ENCODE data around the gene STOML3. TPM values are rescaled to one million over a fixed set of nuclear protein-coding genes. Genes with fewer than 3 reads are reported as not detected.

The STOML3 gene, protein sequence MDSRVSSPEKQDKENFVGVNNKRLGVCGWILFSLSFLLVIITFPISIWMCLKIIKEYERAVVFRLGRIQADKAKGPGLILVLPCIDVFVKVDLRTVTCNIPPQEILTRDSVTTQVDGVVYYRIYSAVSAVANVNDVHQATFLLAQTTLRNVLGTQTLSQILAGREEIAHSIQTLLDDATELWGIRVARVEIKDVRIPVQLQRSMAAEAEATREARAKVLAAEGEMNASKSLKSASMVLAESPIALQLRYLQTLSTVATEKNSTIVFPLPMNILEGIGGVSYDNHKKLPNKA
- total RNA-seq: not detected

DNA sequence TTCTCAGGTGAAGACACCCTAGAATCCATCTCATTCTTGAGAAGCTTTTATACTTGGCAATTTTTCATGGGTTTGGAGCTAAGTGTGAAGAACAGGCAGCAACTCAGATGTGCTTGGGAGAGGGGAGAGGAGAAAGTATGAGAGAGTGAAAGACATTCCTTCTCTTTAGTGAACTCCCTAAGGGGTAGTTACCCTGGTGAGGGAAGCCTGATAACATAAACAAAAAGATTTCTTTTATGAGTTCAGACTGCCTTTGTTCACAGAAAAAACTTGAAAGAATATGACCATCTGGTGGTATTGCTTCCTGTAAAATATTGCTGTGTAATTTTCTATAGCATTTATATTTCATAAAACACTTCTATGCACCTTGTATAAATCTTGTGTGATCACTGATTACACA is at the start of gene STOML3:
Gene STOML3 (minus strand): TSS at position 139 of the 400 bp plus-strand sequence. CDS start 110 bp downstream, at position 29.
- H3K27ac Mint-ChIP-seq: no peak within 1 kb of the TSS
- H3K36me3 Mint-ChIP-seq: no peaks in the 10 kb centered on the region
- H3K9me3 Mint-ChIP-seq: no peaks in the 10 kb centered on the region
- no peak for DNase-seq (ENCODE audit: low spot score in 2 of 2)
- ATAC-seq: no peak

GRCh38 chr13:39040206-39040605 is 49.6 kb upstream of the STOML3 start:
- no peak for ATAC-seq
- DNase-seq (ENCODE audit: low spot score in 2 of 2): no peak
- Mint-ChIP-seq H3K36me3 (peaks cover 28 to 30% of the 10 kb centered on the region in 2 donors), H3K27ac (peak overlapping the region; percentile 27 to 32), H3K9me3 (peaks cover 0 to 3% of the 10 kb centered on the region in 2 donors)

DNA sequence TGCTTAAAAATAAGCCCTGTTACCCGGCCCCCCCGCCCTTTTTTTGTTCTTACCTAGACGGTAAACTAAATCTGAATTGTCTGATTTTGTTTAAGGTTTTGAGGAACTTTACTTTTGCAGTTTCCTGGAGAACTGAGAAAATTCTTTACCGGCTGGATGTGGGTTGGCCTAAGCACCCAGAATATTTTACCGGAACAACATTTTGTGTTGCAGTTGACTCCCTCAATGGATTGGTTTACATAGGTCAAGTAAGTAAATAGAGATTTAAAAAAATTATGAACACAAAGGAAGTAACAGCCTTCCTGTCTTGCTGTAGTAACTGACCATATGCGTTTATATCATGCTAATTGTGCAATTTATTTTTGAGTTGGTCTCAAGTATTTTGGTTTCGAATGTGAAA is 48.4 kb upstream of the STOML3 start:
- DNase-seq (ENCODE audit: low spot score in 2 of 2) (no peak), ATAC-seq (no peak)
- Mint-ChIP-seq H3K9me3 (peaks cover 0 to 3% of the 10 kb centered on the region in 2 donors), H3K27ac (peak overlapping the region; percentile 95 to 96), H3K36me3 (peaks cover 29 to 30% of the 10 kb centered on the region in 2 donors)

- peak overlapping the region; percentile 95 to 96 for H3K27ac Mint-ChIP-seq
- DNase-seq (ENCODE audit: low spot score in 2 of 2) (peak; percentile 67 to 76), ATAC-seq (peak; percentile 84 to 88)
- H3K9me3 Mint-ChIP-seq: peaks cover 0 to 3% of the 10 kb centered on the region in 2 donors
- peaks cover 29 to 30% of the 10 kb centered on the region in 2 donors for H3K36me3 Mint-ChIP-seq
Observed at GRCh38 chr13:39038569-39039030, 48.0 kb upstream of the STOML3 start.

DNA sequence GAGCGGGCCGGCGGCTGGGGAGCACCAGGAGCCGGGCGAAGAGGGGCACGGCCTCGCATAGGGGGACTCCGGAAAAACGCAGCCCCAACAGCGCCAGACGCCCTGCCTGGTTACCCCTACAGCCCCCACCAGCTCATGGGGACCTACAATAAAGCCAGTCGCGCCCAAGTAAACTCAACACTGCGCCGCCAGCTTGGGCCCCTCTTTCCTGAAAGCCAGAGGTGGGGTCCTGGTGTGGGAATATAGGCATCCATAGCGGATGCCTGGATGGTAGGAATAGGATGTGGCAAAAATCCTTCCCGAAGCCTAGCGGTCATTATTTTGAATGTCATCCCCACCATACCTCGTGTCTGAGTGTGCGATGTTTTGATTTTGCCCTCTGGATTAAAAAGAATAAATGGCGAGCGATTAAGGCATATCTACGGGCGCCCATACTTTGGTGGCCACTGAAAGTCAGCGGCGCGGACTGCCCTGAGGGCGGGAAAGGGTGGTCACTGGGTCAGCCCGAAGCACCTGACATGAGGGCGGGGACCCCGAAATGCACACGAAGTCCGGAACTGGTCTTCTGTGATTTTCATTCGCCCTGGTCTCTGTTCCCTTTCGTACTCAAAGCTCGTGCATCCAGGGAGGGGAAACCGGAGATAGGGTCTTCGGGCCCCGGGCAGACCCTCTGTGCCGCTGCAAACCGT is 47.4 kb upstream of the STOML3 start, which contains the start of the genes NHLRC3 and PROSER1:
Gene NHLRC3 (plus strand): TSS at position 577 of the 689 bp plus-strand sequence. CDS start 184 bp downstream, outside the sequence.
Gene PROSER1 (minus strand): TSS at position 210 of the 689 bp plus-strand sequence. CDS start 847 bp downstream, outside the sequence.
- peaks cover 29 to 30% of the 10 kb centered on the region in 2 donors for H3K36me3 Mint-ChIP-seq
- peak within 1 kb of the TSS; percentile 95 to 96 for H3K27ac Mint-ChIP-seq
- peaks cover 0 to 3% of the 10 kb centered on the region in 2 donors for H3K9me3 Mint-ChIP-seq
- peak; percentile 72 to 79 for DNase-seq (ENCODE audit: low spot score in 2 of 2)
- ATAC-seq: peak; percentile 76 to 77

DNA sequence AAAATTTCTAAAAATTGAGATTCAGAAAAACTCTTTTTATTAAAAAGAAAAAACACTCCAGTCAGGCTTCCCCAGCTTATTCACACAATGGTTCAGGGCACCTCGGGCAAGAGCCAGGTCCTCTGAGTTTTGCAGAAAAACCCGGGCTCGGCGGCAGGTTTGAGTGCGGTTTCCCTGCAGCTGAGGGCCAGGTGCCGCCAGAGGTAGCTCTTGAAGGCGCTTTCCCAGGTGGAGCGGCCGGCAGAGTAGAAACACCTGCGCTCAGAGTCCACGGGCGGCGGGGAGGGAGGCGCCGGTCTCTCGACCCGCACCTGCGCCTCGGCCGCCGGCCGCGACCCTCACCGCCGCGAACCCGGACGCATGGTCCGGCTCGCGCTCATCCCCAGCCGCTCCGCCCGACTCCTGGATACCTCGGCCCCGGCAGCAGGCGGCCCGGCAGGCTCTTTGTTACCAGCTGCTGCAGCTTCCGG is 46.8 kb upstream of the STOML3 start:
- DNase-seq (ENCODE audit: low spot score in 2 of 2): no peak

DNA sequence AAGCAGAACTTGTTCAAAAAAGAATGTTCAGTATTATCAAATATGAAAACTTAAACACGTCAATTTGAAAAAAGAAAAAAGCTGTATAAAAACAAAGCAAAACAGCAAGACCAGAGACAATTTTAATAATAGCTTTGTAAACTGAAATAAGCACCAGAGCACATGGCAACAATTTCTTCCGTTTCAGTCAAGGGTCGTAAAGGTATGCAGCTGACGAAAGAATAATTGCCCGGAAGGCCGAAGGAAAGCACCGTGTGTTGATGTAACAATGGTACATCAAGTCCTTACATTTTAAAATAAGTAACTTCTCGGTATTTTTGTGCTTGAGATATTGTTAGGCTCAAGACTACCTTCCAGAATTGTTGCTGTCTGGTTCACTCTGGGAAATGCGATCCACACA is 45.6 kb upstream of the STOML3 start:
- DNase-seq (ENCODE audit: low spot score in 2 of 2) (no peak), ATAC-seq (no peak)
- Mint-ChIP-seq H3K36me3 (peaks cover 30 to 36% of the 10 kb centered on the region in 2 donors), H3K9me3 (peaks cover 0 to 3% of the 10 kb centered on the region in 2 donors), H3K27ac (peak overlapping the region; percentile 89 to 95)

More for the DNA sequence above, 46.8 kb upstream of the STOML3 start:
- peak; percentile 21 to 52 for ATAC-seq
- Mint-ChIP-seq H3K27ac (peak overlapping the region; percentile 89 to 95), H3K36me3 (peaks cover 29 to 30% of the 10 kb centered on the region in 2 donors), H3K9me3 (peaks cover 0 to 3% of the 10 kb centered on the region in 2 donors)

DNA sequence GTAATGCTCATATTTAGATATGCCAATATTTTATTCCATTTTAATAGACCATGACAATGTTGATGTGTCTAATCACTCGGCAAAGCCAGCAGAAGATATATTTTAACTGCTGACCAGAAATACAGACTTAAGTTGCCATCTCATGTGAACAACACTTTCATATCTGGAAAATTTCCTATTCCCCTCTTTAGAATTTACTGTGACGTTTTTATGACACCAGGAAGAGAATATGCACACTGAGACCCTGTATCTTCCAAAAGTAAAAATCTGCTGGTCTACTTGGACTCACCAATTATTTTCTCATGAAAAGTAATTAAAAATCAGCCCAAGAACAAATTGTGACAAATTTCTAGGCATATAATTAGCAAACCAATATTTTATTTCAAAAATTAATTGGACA is 45.2 kb upstream of the STOML3 start:
- ATAC-seq: no peak
- DNase-seq (ENCODE audit: low spot score in 2 of 2): no peak
- peaks cover 0 to 2% of the 10 kb centered on the region in 2 donors for H3K9me3 Mint-ChIP-seq
- H3K27ac Mint-ChIP-seq: peak overlapping the region; percentile 47 to 95
- peaks cover 29 to 32% of the 10 kb centered on the region in 2 donors for H3K36me3 Mint-ChIP-seq

DNA sequence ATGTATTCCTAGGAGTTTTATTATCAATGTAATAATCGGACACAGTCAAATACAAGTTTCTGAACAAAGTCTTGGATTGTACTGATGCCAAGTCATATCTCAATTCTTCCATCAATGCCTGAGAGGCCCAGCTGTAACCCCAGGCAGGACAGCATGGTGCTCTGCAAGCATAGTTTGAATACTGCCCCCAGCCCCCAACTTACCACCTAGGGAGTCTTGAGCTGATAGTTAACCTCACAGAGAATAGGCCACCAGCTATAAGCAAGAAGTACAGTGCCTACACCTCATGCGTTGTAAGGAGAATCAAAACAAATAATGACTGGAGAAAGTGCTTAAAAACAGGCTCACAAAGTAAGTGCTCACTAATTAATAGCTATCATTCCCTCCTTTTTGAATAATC is 44.6 kb upstream of the STOML3 start:
- H3K9me3 Mint-ChIP-seq: no peaks in the 10 kb centered on the region
- ATAC-seq (no peak), DNase-seq (ENCODE audit: low spot score in 2 of 2) (no peak)
- H3K36me3 Mint-ChIP-seq: peaks cover 27 to 29% of the 10 kb centered on the region in 2 donors
- peak overlapping the region; percentile 32 to 95 for H3K27ac Mint-ChIP-seq

DNA sequence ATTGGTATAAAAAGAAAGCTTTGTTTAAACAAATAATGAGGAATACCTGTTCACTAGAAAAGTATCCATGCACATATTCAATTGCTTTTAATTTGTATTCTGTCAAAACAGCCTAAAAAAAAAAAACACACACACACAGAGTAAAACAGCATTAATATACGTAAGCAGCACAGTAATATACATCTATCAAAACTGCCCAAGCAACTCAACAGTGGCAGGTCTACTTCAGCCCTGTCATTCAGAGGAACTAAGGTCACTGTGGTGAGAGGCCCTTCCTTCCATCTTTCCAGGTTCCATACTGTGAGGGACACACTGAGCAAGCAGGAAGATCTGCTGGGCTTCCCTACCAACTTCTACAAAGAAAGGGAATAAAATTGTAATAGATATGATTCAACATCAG is 43.5 kb upstream of the STOML3 start:
- Mint-ChIP-seq H3K9me3 (no peaks in the 10 kb centered on the region), H3K36me3 (peaks cover 27 to 29% of the 10 kb centered on the region in 2 donors), H3K27ac (no peak overlapping the region)
- no peak for ATAC-seq
- no peak for DNase-seq (ENCODE audit: low spot score in 2 of 2)

GRCh38 chr13:39032150-39032549 is 41.5 kb upstream of the STOML3 start:
- ATAC-seq (no peak), DNase-seq (ENCODE audit: low spot score in 2 of 2) (no peak)
- Mint-ChIP-seq H3K27ac (no peak overlapping the region), H3K9me3 (no peaks in the 10 kb centered on the region), H3K36me3 (peaks cover 18 to 32% of the 10 kb centered on the region in 2 donors)

DNA sequence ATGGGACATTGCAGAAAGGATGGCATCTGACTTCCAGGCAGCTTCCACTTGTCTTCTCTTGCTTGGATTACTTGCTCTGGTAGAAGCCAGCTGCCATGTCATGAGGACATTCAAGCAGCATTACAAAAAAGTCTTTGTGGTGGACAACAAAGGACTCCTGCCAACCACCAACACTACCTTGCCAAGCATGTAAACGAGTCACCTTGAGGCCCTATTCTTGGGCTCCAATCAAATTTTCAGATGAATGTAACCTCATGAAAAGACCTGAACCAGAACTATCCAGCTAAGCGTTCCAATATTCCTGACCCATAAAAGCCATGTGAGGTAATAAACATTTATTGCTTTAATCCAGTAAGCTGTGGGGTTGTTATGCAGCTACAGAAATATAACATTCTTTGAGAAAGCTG is 34.8 kb upstream of the STOML3 start:
- no peak for DNase-seq (ENCODE audit: low spot score in 2 of 2)
- no peaks in the 10 kb centered on the region for H3K9me3 Mint-ChIP-seq
- peaks cover 23 to 31% of the 10 kb centered on the region in 2 donors for H3K36me3 Mint-ChIP-seq
- no peak for ATAC-seq
- H3K27ac Mint-ChIP-seq: no peak overlapping the region

- Mint-ChIP-seq H3K27ac (no peak overlapping the region), H3K36me3 (peaks cover 23 to 31% of the 10 kb centered on the region in 2 donors), H3K9me3 (no peaks in the 10 kb centered on the region)
- ATAC-seq (no peak), DNase-seq (ENCODE audit: low spot score in 2 of 2) (no peak)
Observed at GRCh38 chr13:39023761-39024160, 33.1 kb upstream of the STOML3 start.

GRCh38 chr13:39023316-39023715 is 32.7 kb upstream of the STOML3 start:
- H3K36me3 Mint-ChIP-seq: peaks cover 23 to 31% of the 10 kb centered on the region in 2 donors
- H3K27ac Mint-ChIP-seq: no peak overlapping the region
- H3K9me3 Mint-ChIP-seq: no peaks in the 10 kb centered on the region
- no peak for DNase-seq (ENCODE audit: low spot score in 2 of 2)
- ATAC-seq: no peak

DNA sequence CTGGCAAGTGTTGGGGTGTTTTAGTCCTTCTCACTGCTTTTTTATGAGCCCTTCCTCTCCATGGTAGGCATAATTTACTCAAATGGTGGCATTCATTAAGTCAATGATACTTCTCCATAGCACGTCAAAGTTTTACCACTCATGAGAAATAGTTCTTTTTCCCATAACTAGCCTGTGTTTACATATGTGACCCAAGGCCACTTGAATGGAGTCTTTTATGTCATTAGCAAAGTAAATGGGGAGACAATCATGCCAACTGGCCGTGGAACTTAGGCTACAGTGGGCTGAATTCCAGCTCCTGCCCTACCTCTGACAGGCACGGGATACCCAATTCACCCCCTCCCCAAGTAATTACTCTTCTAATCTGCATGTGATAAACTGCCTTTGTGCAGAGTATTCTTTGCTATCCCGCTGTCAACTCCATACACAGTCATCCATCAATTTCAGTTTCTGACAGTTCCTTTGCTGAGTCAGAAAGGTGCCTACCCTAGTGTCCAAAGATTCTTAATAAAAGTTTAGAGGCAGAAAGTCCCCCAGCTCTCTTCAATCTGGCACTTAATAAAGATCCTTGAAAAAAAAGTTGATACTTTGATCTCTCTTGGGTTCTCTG is 30.3 kb upstream of the STOML3 start:
- H3K27ac Mint-ChIP-seq: no peak overlapping the region
- H3K36me3 Mint-ChIP-seq: peaks cover 23 to 26% of the 10 kb centered on the region in 2 donors
- DNase-seq (ENCODE audit: low spot score in 2 of 2): no peak
- H3K9me3 Mint-ChIP-seq: no peaks in the 10 kb centered on the region
- no peak for ATAC-seq

- no peak overlapping the region for H3K27ac Mint-ChIP-seq
- ATAC-seq (peak; percentile 28 to 68), DNase-seq (ENCODE audit: low spot score in 2 of 2) (peak in 1 of 2 donors; percentile 11)
- peaks cover 35 to 38% of the 10 kb centered on the region in 2 donors for H3K36me3 Mint-ChIP-seq
- no peaks in the 10 kb centered on the region for H3K9me3 Mint-ChIP-seq
Observed at GRCh38 chr13:39016787-39017186, 26.2 kb upstream of the STOML3 start.
